Mammary epithelial cell (primary cell): ENCODE results near the gene BCL11A.

Source experiments
- CTCF ChIP-seq, 2 donors: IDR thresholded peaks in 1 of 2; conservative IDR thresholded peaks in 1 of 2; 2 replicates each; pipeline ENCODE4 v1.5.1; 2011 to 2012; ENCODE audit warnings: inconsistent platforms in 2 of 2, low read length in 2 of 2, mild to moderate bottlenecking in 2 of 2, control low read depth in 1 of 2, low read depth in 1 of 2; ENCODE audit not compliant: insufficient read depth in 1 of 2; ENCODE audit errors: extremely low read depth in 1 of 2
- EZH2 ChIP-seq: IDR thresholded peaks from 2 replicates; pipeline ENCODE4 v1.6.1; 2012; ENCODE audit warnings: low read length, inconsistent platforms, borderline replicate concordance

GRCh38 chr2:60552078-60552850 is 1.2 kb downstream of the BCL11A start:
- TF ChIP-seq CTCF (conservative IDR thresholded peaks at IDR 0.05 in 1 of 2, IDR thresholded peaks at IDR 0.05 in 1 of 2; ENCODE audit: extremely low read depth in 1 of 2, insufficient read depth in 1 of 2, low read depth in 1 of 2, low read length in 2 of 2) = no peak
- no peak for TF ChIP-seq EZH2
